ELF-1 (cell line): ENCODE data around the gene ITGAE.
A peak's percentile ranks its signal among the peaks of the same experiment; 100 is the strongest.

Experiments used
- DNase-seq: peaks from one replicate; pipeline ENCODE4 v3.0.0-alpha.2; 2016; ENCODE audit warnings: low read depth, low spot score

ITGAE gene

DNA sequence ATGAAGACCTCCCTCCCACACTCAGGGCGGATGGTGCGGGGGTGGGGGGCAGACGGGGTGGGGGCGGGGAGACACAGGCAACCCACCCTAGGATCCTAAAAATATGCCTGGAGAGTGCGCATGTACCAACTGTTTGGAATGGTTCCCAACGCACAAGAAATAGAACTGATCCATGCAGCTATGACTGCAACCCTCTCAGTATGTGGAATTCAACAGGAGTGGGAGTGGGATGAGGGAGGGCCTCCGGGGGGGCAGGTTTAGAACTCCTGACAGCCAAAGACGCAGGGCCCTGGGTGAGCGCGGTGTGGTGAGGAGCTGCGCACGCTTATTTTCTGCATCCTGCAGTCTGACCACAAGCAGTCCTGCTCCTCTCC is 103.9 kb downstream of the ITGAE start:
- DNase-seq, result no peak

- peak; percentile 60 for DNase-seq
Measured at GRCh38 chr17:3695723-3696411, 105.1 kb downstream of the ITGAE start, which contains the start of gene P2RX5. TSS of gene P2RX5 (minus strand) at chr17:3696155. CDS start at chr17:3696005, 150 bp downstream.

DNA sequence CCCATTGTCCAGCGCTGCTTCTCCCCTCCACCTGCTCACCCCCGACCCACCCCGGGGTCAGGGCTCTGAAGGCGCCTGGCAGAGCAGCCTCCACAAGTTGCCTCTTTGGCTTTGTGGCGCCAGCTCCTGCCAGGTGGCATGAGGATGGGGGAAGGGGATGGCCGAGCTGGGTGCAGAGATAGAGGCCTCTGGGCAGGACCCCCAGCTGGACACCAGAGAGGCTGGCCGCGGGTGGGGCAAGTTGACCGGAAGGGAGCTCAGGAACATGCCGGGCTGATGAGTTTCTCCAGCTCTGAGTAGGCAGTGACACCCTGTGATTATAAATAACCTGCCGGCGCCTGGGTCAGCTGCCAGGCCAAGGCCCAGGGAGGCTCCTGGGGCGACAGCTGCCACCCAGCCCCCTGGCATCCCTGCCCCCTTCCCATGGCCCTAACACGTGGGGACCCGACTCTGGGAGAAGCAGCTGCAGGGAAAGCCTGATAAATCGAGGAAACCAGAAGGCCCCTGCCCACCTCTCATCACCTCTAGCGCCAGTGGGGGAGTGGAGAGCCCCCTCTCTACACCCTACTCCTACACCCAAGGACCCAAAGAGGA is 105.8 kb downstream of the ITGAE start:
- DNase-seq, result no peak

GRCh38 chr17:3693829-3694231 is 107.2 kb downstream of the ITGAE start:
- DNase-seq, result no peak

GRCh38 chr17:3693141-3693540 is 107.8 kb downstream of the ITGAE start:
- DNase-seq, result no peak

DNA sequence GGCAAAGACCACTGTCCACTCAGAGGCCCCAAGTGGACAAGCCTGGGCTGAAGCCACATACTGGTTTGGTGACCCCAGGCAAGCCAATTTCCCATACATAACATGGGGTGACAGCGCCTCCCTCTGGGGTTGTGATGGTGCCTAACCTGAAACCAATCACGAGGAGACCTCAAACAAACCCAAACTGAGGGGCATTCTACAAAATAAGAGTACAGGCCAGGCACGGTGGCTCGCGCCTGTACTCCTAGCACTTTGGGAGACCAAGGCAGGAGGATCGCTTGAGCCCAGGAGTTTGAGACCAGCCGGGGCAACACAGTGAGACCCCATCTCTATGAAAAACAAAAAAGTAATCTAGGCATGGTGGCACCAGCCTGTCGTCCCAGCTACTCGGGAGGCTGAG is 108.6 kb downstream of the ITGAE start:
- DNase-seq, result no peak

GRCh38 chr17:3691617-3692067 is 109.3 kb downstream of the ITGAE start:
- peak; percentile 41 for DNase-seq

DNA sequence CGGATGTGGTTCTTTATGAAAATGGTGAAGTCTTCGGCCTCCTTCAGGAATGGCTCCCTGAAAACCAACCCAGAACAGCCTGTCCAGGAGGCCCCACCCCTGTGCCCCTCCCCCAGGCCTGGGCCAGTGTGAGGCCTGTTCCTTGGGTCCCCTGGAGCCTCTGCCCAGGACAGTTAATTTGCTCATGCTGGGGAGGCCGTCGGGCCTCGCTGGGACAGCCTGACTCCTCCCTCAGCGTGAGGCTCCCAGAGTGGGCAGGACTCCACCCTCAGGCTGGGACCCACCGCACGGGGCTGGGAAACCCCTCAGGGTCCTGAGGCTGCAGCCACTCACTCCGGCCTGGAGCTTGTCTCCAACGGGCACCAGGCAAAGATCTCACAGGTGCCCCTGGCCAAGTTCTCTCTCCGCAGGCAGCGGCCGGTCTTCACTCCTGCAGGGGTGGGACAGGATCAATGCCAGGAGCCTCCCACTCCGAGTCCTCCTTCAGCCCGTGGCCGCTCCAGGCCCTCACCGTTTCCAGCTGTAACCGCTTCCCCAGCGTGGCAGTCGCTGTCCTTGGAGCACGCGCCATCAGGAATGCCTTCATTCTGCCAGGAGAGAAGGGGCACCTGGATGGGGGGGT is 110.8 kb downstream of the ITGAE start:
- DNase-seq, result no peak

GRCh38 chr17:3689262-3690093 is 111.5 kb downstream of the ITGAE start:
- no peak for DNase-seq

- no peak for DNase-seq
Measured at GRCh38 chr17:3688852-3689261, 112.1 kb downstream of the ITGAE start.

GRCh38 chr17:3688027-3688553 is 112.9 kb downstream of the ITGAE start:
- DNase-seq, result no peak

DNA sequence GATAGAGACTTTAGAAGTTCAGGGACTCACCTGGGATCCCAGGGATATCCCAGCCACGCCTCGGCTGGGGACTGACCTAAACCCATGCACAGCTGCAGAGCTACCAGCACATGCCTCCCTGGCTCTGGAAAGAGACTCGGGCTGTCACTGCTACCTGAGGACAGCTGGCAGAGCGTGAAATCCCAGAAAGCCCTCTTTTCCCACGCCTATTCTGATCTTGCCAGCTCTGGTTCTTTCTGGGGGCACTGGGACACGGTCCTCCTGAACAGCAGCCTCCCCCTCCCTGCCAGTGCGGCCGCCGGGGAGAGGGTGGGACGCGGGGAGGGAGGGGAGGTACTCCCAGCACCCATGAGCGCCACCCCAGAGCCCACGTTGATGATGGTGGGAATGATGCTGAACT is 115.8 kb downstream of the ITGAE start:
- no peak for DNase-seq

- DNase-seq, result peak; percentile 80
Measured at GRCh38 chr17:3683054-3683511, 117.9 kb downstream of the ITGAE start.

GRCh38 chr17:3682033-3682432 is 119.0 kb downstream of the ITGAE start:
- no peak for DNase-seq

DNA sequence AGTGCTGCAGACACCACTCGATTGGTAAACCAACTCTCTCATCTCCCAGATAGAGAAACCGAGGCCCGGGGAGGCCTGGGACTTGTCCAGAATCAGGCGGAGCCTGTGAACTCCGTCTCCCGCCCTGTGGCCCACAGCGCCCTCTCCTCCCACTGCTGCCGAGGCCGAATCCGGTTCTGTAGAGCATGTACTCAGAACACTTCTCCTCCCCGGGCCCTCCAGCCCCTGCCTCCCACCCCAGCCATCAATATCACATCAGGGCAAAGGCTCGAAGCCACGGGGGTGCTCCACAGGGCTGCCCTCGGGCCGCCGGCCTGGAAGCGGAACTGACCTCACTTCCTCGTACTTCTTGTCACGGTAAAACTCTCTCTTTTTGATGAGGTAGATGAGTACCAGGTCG is 119.4 kb downstream of the ITGAE start:
- DNase-seq, result no peak

DNA sequence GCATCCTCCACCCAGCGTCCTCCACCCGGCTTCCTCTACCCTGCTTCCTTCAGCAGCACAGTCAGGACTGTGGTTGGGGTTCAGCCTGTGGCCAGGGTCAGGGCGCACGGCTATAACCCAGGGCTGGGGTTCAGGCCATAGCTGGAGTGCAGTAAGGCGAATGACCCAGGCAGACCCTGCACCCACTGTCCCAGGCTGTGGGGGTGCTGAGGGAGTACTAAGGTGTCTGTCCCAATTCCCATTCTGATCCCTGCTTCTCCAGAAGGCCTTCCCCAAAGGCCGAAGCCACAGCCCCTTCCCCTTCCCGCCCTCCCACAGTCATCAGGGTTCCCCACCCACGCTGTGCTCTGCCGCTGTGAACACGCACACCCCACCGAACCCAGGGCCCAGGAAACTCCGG is 119.9 kb downstream of the ITGAE start:
- DNase-seq, result no peak

DNA sequence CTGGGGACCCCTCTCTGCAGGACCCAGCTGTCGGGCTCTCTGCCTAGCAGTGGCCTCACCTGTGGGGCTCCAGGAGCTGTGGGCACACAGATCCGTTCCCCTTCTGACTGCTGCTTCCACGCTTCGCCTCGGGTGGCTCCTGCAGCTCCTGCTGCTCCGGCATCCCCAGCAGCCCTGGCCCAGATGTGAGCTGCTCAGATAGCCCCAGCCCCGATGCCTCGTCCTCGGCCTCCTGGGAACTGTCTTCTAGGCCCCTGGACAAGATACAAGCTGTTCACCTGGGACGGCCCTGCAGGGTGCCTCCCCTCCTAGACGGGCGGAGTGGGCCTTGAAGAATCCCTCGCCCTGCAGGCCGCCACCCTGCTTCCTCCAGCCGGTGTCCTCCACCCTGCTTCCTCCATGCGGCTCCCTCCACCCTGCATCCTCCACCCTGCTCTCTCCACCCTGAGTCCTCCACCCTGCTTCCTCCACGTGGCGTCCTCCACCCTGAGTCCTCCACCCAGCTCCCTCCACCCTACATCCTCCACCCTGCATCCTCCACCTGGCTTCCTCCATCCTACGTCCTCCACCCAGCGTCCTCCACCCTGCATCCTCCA is 121.4 kb downstream of the ITGAE start:
- no peak for DNase-seq

GRCh38 chr17:3678821-3679530 is 122.0 kb downstream of the ITGAE start:
- DNase-seq, result no peak

GRCh38 chr17:3678095-3678820 is 122.7 kb downstream of the ITGAE start:
- DNase-seq, result peak; percentile 66

DNA sequence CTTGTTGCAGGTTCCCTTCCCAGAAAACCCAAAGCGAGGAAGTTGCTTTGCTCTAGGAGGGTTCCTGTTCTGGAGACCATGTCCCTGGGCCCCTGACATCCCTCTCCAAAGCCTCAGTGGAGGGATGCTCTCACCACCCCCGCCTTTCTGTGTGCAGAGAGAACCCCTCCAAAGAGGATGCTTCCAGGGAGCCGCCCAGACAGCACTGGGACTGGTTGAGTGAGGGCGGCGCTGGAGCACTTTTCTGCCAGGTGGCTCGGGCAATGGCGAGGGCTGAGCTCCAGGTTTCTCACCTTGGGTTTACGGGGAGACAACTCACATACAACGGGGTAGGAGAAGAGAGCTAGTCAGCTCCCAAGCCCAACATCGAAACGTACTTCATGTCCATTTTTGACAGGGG is 125.1 kb downstream of the ITGAE start:
- no peak for DNase-seq
